Colonic mucosa (tissue), 4 donors: ENCODE measurements around the gene RAB37. TPM values are rescaled to one million over a fixed set of nuclear protein-coding genes. Genes with fewer than 3 reads are reported as not detected.

ENCODE experiments used
- DNase-seq: peaks from one replicate; pipeline ENCODE4 v3.0.0-alpha.2; 2020
- H3K27ac ChIP-seq: fragments of 200-600 bp; one replicate; pipeline ENCODE4 v1.8.0; 2021
- H3K27me3 ChIP-seq: fragments of 200-600 bp; one replicate; pipeline ENCODE4 v1.8.0; 2021
- H3K36me3 ChIP-seq: fragments of 200-600 bp; one replicate; pipeline ENCODE4 v1.8.0; 2021
- H3K4me1 ChIP-seq: fragments of 200-600 bp; one replicate; pipeline ENCODE4 v1.8.0; 2021; ENCODE audit warnings: mild to moderate bottlenecking
- H3K4me3 ChIP-seq: fragments of 200-600 bp; one replicate; pipeline ENCODE4 v1.8.0; 2021
- H3K9ac ChIP-seq, 2 donors: one replicate each; pipeline ENCODE4 v1.7.0; 2013; ENCODE audit warnings: control low read depth in 2 of 2, low read depth in 2 of 2, low read length in 2 of 2
- H3K9me3 ChIP-seq: fragments of 200-600 bp; one replicate; pipeline ENCODE4 v1.8.0; 2021
- intact Hi-C: fragments of 100-400 bp; cut with DNase I; formaldehyde crosslinking; loops from one replicate; pipeline ENCODE4 v1.14.1; 2022
- total RNA-seq, 2 donors: library from RNA; stranded (reverse); fragmentation: NEBNext Ultra II Directional in 1 of 2; extraction: Animal tissue kit (Norgen Biotek cat#: 25700) in 1 of 2; gene quantifications; one replicate each; pipeline ENCODE4 v1.2.1, GENCODE V29; 2021
- TF ChIP-seq, protein P1 (sequence below): fragments of 200-600 bp; IDR thresholded peaks from one replicate; pipeline ENCODE4 v1.8.0; 2022; ENCODE audit warnings: antibody characterized with exemption, mild to moderate bottlenecking
- donor health status: healthy.
- donor health status: DM: no; HTN: no; CAD: no.
- donor health status: DM: no; HTN: no; CAD: no.

The RAB37 gene
- total RNA-seq, 2 donors from 2014 or later = 4.5 to 7.2 TPM

GRCh38 chr17:74785096-74785980 lies 48.3 kb downstream of the RAB37 start:
- intact Hi-C loops = no loop called here
- TF ChIP-seq, protein P1, sequence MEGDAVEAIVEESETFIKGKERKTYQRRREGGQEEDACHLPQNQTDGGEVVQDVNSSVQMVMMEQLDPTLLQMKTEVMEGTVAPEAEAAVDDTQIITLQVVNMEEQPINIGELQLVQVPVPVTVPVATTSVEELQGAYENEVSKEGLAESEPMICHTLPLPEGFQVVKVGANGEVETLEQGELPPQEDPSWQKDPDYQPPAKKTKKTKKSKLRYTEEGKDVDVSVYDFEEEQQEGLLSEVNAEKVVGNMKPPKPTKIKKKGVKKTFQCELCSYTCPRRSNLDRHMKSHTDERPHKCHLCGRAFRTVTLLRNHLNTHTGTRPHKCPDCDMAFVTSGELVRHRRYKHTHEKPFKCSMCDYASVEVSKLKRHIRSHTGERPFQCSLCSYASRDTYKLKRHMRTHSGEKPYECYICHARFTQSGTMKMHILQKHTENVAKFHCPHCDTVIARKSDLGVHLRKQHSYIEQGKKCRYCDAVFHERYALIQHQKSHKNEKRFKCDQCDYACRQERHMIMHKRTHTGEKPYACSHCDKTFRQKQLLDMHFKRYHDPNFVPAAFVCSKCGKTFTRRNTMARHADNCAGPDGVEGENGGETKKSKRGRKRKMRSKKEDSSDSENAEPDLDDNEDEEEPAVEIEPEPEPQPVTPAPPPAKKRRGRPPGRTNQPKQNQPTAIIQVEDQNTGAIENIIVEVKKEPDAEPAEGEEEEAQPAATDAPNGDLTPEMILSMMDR = no peak
- no peak overlapping the region for H3K9ac ChIP-seq
- no peak overlapping the region for H3K27ac ChIP-seq
- H3K9me3 ChIP-seq = no peaks in the 10 kb centered on the region
- DNase-seq = no peak
- H3K4me1 ChIP-seq = no peaks in the 10 kb centered on the region
- H3K27me3 ChIP-seq = no peaks in the 10 kb centered on the region
- no peaks in the 10 kb centered on the region for H3K36me3 ChIP-seq
- no peak overlapping the region for H3K4me3 ChIP-seq

- TF ChIP-seq, protein P1 = no peak
- no peak for DNase-seq
- Histone ChIP-seq H3K9ac (no peak overlapping the region), H3K4me3 (no peak overlapping the region), H3K36me3 (no peaks in the 10 kb centered on the region), H3K4me1 (no peaks in the 10 kb centered on the region), H3K9me3 (no peaks in the 10 kb centered on the region), H3K27me3 (no peaks in the 10 kb centered on the region), H3K27ac (no peak overlapping the region)
- intact Hi-C loops = no loop called here
Measured at GRCh38 chr17:74785981-74786360, 48.9 kb downstream of the RAB37 start.

- intact Hi-C loops = no loop called here
- Histone ChIP-seq H3K9me3 (no peaks in the 10 kb centered on the region), H3K4me1 (no peaks in the 10 kb centered on the region), H3K27me3 (no peaks in the 10 kb centered on the region), H3K9ac (no peak overlapping the region), H3K36me3 (no peaks in the 10 kb centered on the region), H3K4me3 (no peak overlapping the region), H3K27ac (no peak overlapping the region)
- no peak for DNase-seq
- TF ChIP-seq, protein P1 = no peak
Measured at GRCh38 chr17:74786431-74787055, 49.5 kb downstream of the RAB37 start.

DNA sequence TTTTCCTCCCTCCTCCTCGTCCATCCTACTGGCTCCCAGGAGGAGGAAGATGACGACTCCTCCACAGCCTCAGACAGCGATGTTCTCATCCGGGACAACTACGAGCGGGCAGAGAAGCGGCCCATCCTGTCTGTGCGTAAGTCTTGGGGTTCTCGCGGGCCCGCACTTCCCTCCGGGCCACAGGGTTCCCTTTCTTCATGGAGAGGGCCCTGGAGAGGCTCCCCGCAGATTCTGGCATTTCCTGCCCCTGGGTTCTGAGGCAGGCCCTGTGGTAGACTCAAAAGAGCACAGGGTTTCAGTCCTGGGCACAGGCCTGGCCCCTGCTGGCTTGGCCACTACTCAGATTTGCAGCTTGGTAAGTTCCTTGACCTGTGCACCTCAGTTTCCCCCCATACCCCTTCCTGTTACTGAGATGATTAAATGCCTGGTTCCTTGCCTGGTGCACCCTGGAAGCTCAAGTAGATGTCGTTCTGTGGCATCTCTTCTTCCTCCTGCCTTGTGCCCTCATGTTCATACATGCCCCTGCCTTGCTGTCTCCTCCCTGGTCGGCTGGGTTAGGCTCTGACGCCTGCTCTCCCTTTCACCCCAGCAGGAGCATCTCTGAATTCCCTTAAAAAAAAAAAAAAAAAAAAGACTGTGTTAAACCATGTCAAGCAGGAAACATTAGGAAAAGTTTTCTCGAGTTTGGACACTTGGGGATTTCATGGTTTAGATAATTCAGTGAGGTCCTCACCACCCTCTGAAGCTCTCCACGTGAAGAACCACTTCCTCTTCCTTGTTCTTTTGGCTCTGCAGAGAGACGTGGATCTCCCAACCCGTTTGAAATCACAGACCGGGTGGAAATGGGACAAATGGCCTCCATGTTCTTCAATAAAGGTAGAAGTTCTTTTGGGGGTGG lies 53.4 kb downstream of the RAB37 start:
- TF ChIP-seq, protein P1 = no peak
- no peak overlapping the region for H3K4me3 ChIP-seq
- H3K27me3 ChIP-seq = no peaks in the 10 kb centered on the region
- H3K27ac ChIP-seq = no peak overlapping the region
- intact Hi-C loops = loop anchor here (2.0 to 5.0 kb wide), 2 partner anchors 74 to 167 kb away; no protein-coding TSS in a partner anchor
- H3K9ac ChIP-seq = no peak overlapping the region
- H3K36me3 ChIP-seq = no peaks in the 10 kb centered on the region
- DNase-seq = no peak
- H3K4me1 ChIP-seq = no peaks in the 10 kb centered on the region
- no peaks in the 10 kb centered on the region for H3K9me3 ChIP-seq

- Histone ChIP-seq H3K4me1 (no peaks in the 10 kb centered on the region), H3K27me3 (no peaks in the 10 kb centered on the region), H3K9me3 (no peaks in the 10 kb centered on the region), H3K9ac (no peak overlapping the region), H3K4me3 (no peak overlapping the region), H3K27ac (no peak overlapping the region), H3K36me3 (no peaks in the 10 kb centered on the region)
- no peak for DNase-seq
- intact Hi-C loops = loop anchor here (5.0 kb wide), 1 partner anchor 165 kb away; no protein-coding TSS in a partner anchor
- TF ChIP-seq, protein P1 = no peak
Measured at GRCh38 chr17:74792586-74793105, 55.6 kb downstream of the RAB37 start.
